AG20443 (cell line): ENCODE results near the gene BLACAT1.
"Not testable (repeated sequence)": the region's sequence is repeated elsewhere in the genome, so short reads cannot be mapped to it uniquely, and the experiment has no call there.

Experiments
- DNase-seq: peaks from one replicate; pipeline ENCODE4 v3.0.0; 2012; ENCODE audit warnings: low spot score, mixed read lengths

Gene BLACAT1

DNA sequence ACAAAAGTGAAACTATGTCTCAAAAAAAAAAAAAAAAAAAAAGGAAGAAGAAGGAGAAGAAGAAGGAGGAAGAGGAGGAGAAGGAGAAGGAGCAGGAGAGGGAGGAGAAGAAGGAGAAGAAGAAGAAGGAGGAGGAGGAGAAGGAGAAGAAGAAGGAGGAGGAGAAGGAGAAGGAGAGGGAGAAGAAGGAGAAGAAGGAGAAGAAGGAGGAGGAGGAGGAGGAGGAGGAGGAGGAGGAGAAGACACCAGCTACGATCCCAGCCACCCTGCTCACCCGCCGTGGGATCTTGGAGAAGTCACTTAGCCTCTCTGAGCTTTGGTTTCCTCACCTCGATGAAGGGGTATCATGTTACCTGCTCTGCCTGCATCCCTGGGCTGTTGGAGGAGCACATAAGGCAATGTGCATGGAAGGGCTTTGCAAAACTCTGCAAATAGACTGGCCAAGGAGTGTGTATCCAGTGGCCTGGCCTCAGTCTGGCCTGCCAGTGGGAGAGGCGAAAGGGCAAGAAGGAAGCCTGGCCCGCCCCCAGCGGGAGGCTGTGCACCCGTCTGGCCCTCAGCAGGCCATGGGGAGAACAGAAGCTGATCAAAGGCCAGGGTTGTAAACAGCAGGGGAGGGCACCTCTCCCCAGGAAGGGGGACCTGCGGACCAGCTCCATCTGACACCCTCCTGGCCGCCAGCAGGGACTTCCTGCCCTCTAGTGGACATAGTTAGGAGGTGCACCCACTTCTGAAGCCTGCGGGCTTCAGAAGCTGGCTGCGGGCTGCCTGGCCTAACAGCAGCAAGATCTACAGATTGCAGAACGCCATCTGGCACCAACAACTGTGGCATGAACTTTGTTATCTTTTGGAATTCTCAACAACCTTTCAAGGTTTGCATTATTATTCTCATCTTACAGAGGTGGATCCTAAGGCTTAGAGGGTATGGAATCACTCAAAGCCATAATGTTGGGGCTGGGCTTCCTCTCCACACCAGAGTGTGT is 29.4 kb upstream of the BLACAT1 start:
- peak; percentile 92 for DNase-seq

GRCh38 chr1:205483372-205483771 is 27.5 kb upstream of the BLACAT1 start:
- no peak for DNase-seq

DNA sequence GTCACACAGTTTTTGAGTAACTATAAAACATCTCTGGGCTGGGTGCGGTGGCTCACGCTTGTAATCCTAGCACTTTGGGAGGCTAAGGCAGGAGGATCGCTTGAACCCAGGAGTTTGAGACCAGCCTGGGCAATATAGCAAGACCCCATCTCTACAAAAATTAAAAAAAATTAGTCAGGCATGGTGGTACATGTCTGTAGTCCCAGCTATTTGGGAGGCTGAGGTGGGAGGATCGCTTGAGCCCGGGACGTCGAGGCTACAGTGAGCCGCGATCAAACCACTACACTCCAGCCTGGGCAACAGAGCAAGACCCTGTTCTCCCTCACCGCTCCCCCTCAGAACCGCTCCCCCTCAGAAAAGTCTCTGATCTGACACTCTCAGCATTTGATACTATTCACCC is 26.7 kb upstream of the BLACAT1 start:
- DNase-seq = not testable (repeated sequence)

- peak; percentile 47 for DNase-seq
Observed at GRCh38 chr1:205481629-205482151, 25.8 kb upstream of the BLACAT1 start.

DNA sequence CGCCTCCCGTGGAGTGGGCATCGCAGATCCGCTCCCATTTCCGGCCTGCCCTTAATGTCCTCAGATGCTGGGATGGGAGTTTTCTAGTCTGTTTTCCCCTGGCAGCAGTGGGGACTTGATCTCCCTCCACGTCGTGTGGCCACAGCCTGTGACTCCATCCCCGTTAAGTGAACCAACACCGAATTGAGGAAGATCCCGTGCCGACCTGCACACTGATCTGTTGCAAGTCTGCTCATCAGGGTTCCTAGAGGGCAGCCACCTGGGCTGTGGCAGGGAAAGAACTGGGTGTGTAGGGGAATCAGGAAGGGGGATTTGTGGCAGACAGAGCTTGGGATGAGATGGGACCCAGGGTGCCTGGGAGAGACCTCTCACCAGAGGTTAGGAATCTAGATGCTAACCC is 25.4 kb upstream of the BLACAT1 start:
- DNase-seq = no peak

- no peak for DNase-seq
Observed at GRCh38 chr1:205480349-205480985, 24.6 kb upstream of the BLACAT1 start.

DNA sequence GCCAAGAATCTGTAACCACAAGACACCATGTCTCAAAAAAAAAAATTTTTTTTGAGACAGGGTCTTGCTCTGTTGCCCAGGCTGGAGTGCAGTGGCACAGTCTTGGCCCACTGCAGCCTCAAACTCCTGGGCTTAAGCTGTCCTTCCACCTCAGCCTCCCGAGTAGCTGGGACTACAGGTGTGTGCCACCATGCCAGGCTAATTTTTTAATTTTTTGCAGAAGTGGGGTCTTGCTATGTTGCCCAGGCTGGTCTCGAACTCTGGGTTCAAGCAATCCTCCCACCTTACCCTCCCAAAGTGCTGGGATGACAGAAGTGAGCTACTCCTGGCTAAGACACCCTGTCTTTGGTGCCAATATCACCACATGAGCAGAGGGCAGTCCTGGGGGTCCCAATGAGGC is 23.1 kb upstream of the BLACAT1 start:
- DNase-seq = not testable (repeated sequence)

GRCh38 chr1:205477759-205478247 is 22.0 kb upstream of the BLACAT1 start:
- DNase-seq = peak; percentile 53

- no peak for DNase-seq
Observed at GRCh38 chr1:205477121-205477758, 21.4 kb upstream of the BLACAT1 start.

GRCh38 chr1:205476648-205477047 is 20.8 kb upstream of the BLACAT1 start:
- no peak for DNase-seq

GRCh38 chr1:205475855-205476254 is 20.0 kb upstream of the BLACAT1 start:
- DNase-seq = no peak

- no peak for DNase-seq
Observed at GRCh38 chr1:205474571-205474970, 18.7 kb upstream of the BLACAT1 start.

GRCh38 chr1:205473966-205474365 is 18.1 kb upstream of the BLACAT1 start:
- no peak for DNase-seq

GRCh38 chr1:205473475-205473874 is 17.6 kb upstream of the BLACAT1 start:
- DNase-seq = no peak

DNA sequence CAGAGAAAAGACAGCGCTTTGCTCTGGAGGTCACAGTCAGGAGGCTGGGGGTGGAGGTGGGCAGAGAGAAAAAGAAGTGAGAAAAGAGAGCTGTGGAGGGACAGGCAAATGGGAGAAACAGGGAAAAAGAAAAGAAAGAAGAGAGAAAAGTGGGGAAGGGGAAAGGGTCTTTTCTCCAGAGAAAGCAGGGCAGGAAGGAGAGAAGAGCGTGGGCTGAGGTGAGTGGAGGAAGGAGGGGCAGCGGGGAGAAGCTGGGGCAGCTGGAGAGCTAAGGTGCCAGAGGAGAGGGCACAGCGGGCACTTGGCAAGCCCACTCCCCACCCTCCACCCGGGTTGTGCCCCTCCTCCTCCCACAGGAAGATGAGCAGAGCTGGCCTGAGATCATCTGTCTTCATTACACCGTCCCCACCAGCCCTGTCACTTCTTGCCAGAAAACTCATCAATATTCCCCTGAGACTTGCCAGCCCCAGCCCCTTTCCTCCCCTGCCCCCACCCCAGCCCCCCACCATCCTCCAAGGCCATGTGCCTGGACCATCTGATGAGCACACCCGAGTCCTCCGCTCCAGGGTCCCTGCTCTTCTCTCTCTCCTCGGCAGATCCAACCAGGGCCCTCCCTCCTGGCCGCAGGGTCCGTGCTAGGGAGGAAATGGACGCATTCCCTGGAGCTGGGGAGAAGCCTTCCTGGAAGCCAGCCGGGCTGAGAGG is 17.0 kb upstream of the BLACAT1 start:
- DNase-seq = no peak

- DNase-seq = no peak
Observed at GRCh38 chr1:205470131-205470530, 14.3 kb upstream of the BLACAT1 start.

DNA sequence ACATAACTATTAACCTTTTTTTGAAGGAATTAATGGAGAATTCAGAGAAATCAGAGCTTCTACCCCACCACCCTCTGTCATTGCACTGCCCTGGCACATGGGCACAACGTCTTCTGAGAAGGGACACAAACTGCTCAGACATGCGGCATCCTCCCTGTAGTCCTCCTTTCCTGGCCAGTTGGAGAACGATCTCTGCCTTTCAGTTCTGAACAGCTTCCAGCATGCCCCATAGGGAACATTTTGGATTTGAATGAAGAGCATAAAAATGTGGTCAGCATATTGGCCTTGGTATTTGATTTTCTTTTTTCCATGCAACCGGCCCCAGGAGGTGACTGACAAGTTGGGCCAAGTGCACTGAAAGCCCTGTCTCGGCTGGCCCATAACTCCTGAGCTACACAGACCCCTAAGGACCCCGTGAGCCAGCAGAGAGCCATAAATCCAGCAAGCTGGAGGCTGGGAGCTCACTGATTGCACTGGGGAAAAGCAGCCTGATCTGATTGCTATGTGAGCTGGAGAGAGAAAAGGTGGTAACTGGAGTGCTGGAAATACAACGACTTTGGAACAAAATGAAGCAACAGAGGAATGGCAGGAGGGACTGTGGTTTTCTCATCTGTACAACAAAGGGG is 10.9 kb upstream of the BLACAT1 start:
- no peak for DNase-seq

GRCh38 chr1:205465392-205465791 is 9.5 kb upstream of the BLACAT1 start:
- no peak for DNase-seq

DNA sequence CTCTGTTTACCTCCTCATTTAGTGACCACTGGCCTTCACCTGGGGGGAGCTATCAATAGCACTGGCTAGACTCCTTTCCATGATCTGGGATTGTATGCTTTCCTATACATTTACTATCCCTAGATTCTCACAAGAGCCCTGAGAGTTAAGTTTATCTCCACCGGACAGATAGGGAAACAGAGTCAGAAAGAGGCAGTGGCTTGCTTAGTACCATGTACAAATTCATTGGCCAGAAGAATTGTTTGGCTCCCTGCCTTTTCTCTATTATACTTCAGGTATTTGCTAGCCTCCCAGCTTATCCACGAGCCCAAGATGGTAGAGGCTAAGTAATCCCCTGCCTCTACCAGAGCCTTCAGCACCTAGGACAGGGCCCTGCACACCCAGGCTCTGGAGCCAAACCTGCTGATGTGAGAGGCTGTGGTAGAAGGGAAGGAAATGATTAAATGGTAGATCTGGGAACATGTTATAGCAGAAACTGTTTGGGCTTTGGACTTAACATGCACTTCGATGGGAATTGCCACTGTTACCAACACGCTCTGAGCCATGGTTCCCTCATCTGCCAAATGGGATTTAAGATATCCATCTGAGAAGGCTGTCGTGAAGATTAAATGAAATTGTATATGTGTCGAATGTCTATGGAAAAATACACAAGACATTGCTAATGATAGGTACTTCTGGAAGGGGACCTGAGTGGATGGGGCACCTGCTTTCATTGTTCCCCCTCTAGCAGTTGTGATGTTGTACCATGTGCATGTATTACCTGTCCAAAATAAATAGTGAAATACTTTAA is 3.1 kb upstream of the BLACAT1 start:
- DNase-seq = peak; percentile 79
